ENCODE results near the gene VTI1A. TPM values are rescaled to one million over a fixed set of nuclear protein-coding genes. Genes with fewer than 3 reads are reported as not detected.

The VTI1A gene
- total RNA-seq, 1 experiment from 2014 or later = 22.0 TPM

GRCh38 chr10:112710528-112710927, 263.5 kb downstream of the VTI1A start:
- H3K4me1 ChIP-seq (ENCODE audit: insufficient read depth, low read length) = peaks cover 10% of the 10 kb centered on the region
- no peak overlapping the region for H2AFZ ChIP-seq (ENCODE audit: low read length)
- Mint-ChIP-seq H3K27ac (no peak overlapping the region), H3K27me3 (ENCODE audit: low read depth) (no peaks in the 10 kb centered on the region), H3K9me3 (no peaks in the 10 kb centered on the region), H3K36me3 (ENCODE audit: insufficient read depth in 1 of 3, low read depth in 3 of 3) (no peaks in the 10 kb centered on the region), H3K4me1 (peaks cover 50 to 51% of the 10 kb centered on the region in 2 experiments), H3K4me3 (no peak overlapping the region)
- no peaks in the 10 kb centered on the region for H3K27me3 ChIP-seq (ENCODE audit: insufficient read depth, low read length)
- TF ChIP-seq CTCF (conservative IDR thresholded peaks at IDR 0.05) = no peak
- no peaks in the 10 kb centered on the region for H3K79me1 ChIP-seq (ENCODE audit: insufficient read depth, low read depth, low read length, poor library complexity, severe bottlenecking)
- no peaks in the 10 kb centered on the region for H4K20me1 ChIP-seq (ENCODE audit: control insufficient read depth, insufficient read depth, insufficient read length)
- no peak overlapping the region for H4K5ac ChIP-seq (ENCODE audit: insufficient read length, low read depth, low read length)
- no peak overlapping the region for H3K9ac ChIP-seq (ENCODE audit: extremely low read depth, insufficient read length, low read length)
- no peak for DNase-seq
- H2BK5ac ChIP-seq (ENCODE audit: insufficient read length, low read length) = no peak overlapping the region
- no peak overlapping the region for H2BK12ac ChIP-seq (ENCODE audit: insufficient read length, low read depth, low read length)
- no peak overlapping the region for H4K91ac ChIP-seq (ENCODE audit: insufficient read length, low read depth, low read length)
- H3K23me2 ChIP-seq (ENCODE audit: insufficient read length, low read depth, low read length, poor library complexity, severe bottlenecking) = no peaks in the 10 kb centered on the region
- no peak overlapping the region for H2AK5ac ChIP-seq (ENCODE audit: insufficient read length, low read length)
- no peak overlapping the region for H2BK15ac ChIP-seq (ENCODE audit: low read depth, low read length)
- no peak overlapping the region for H2BK20ac ChIP-seq (ENCODE audit: low read depth, low read length, poor library complexity, severe bottlenecking)
- H3K4ac ChIP-seq (ENCODE audit: low read depth, low read length) = no peak overlapping the region
- no peak overlapping the region for H3K56ac ChIP-seq (ENCODE audit: insufficient read length, low read depth, low read length)
- no peak overlapping the region for H3K27ac ChIP-seq (ENCODE audit: insufficient read length, low read depth, low read length)
- H2BK120ac ChIP-seq (ENCODE audit: low read depth, low read length, poor library complexity, severe bottlenecking) = no peak overlapping the region
- no peak overlapping the region for H3K18ac ChIP-seq (ENCODE audit: insufficient read length, low read depth, low read length)
- H3K23ac ChIP-seq (ENCODE audit: insufficient read length, low read depth, low read length) = no peak overlapping the region
- no peaks in the 10 kb centered on the region for H3K79me2 ChIP-seq (ENCODE audit: insufficient read depth, low read length)
- no peak overlapping the region for H4K8ac ChIP-seq (replicated peaks; ENCODE audit: insufficient read length, low read depth, low read length)
- no peak overlapping the region for H3K4me2 ChIP-seq (ENCODE audit: insufficient read depth, insufficient read length, low read length)
- no CpG with 5 or more reads among the region's 2 CpGs for WGBS (ENCODE audit: extremely low coverage, insufficient read length, low lambda C conversion rate)
- no peak overlapping the region for H3T11ph ChIP-seq (ENCODE audit: low read length)
- H3K14ac ChIP-seq (ENCODE audit: insufficient read depth, low read length) = no peak overlapping the region
- H3K9me3 ChIP-seq (ENCODE audit: control insufficient read depth, low read depth, low read length) = no peaks in the 10 kb centered on the region

All from H9 (cell line).